K562 (cell line): Measurements from ENCODE around the gene TIMP2. TPM values are rescaled to one million over a fixed set of nuclear protein-coding genes. Genes with fewer than 3 reads are reported as not detected.

Experiments used
- CEBPB ChIP-seq: fragments of 450-650 bp; IDR thresholded peaks from 2 replicates; pipeline ENCODE4 v1.6.1; 2016; ENCODE audit warnings: missing genetic modification characterization, missing compliant biosample characterization
- DACH1 ChIP-seq: fragments of 450-650 bp; IDR thresholded peaks from 2 replicates; pipeline ENCODE4 v1.6.1; 2018; ENCODE audit not compliant: partially characterized antibody
- DNMT1 ChIP-seq: fragments of 450-650 bp; IDR thresholded peaks from 2 replicates; pipeline ENCODE4 v1.6.1; 2016; ENCODE audit warnings: antibody characterized with exemption, mild to moderate bottlenecking
- E2F3 ChIP-seq: fragments of 250-450 bp; sonication (Bioruptor Pico); IDR thresholded peaks from 2 replicates; pipeline ENCODE4 v1.4.0; 2020; ENCODE audit warnings: mild to moderate bottlenecking
- EP300 ChIP-seq: IDR thresholded peaks from 2 replicates; pipeline ENCODE4 v1.6.1; 2012; ENCODE audit warnings: low read length, improper control_type of control experiment
- FOXA1 ChIP-seq: fragments of 450-650 bp; IDR thresholded peaks from 2 replicates; pipeline ENCODE4 v1.6.1; 2016; ENCODE audit warnings: mild to moderate bottlenecking, borderline replicate concordance
- ID3 ChIP-seq, 2 experiments: fragments of 250-450 bp in 1 of 2; fragments of 450-650 bp in 1 of 2; sonication (Bioruptor Pico) in 1 of 2; IDR thresholded peaks; 2 replicates each; pipeline versions ENCODE4 v1.6.1 to v1.8.0; 2016 to 2021; ENCODE audit warnings: mild to moderate bottlenecking in 2 of 2, moderate library complexity in 2 of 2, missing compliant biosample characterization in 1 of 2, missing genetic modification characterization in 1 of 2
- JUN ChIP-seq, 2 experiments: sonication (generic) in 1 of 2; formaldehyde crosslinking in 1 of 2; IDR thresholded peaks; 2 replicates each; pipeline versions ENCODE4 v1.6.1 to v1.8.0; 2012 to 2022; ENCODE audit warnings: borderline replicate concordance in 2 of 2, mild to moderate bottlenecking in 2 of 2, improper control_type of control experiment in 1 of 2, low read depth in 1 of 2, low read length in 1 of 2, missing genetic modification reagents in 1 of 2
- MAFG ChIP-seq: fragments of 450-650 bp; conservative IDR thresholded peaks from 2 replicates; pipeline ENCODE4 v1.6.1; 2016; ENCODE audit warnings: missing genetic modification characterization, missing compliant biosample characterization
- MNT ChIP-seq, 2 experiments: fragments of 450-650 bp; conservative IDR thresholded peaks; 2 replicates each; pipeline ENCODE4 v1.6.1; 2017; ENCODE audit warnings: mild to moderate bottlenecking in 2 of 2, moderate library complexity in 2 of 2
- NFXL1 ChIP-seq: fragments of 450-650 bp; formaldehyde crosslinking; IDR thresholded peaks from 2 replicates; pipeline ENCODE4 v1.4.0; 2021; ENCODE audit warnings: mild to moderate bottlenecking
- POLR2H ChIP-seq: IDR thresholded peaks from 2 replicates; pipeline ENCODE4 v1.6.1; 2016; ENCODE audit warnings: missing genetic modification characterization, low read depth, mild to moderate bottlenecking, control low read depth, missing compliant biosample characterization, moderate library complexity
- POLR3A ChIP-seq: IDR thresholded peaks from 2 replicates; pipeline ENCODE4 v1.6.1; 2011; ENCODE audit warnings: borderline replicate concordance, mild to moderate bottlenecking, moderate library complexity; ENCODE audit not compliant: insufficient read length, insufficient read depth; ENCODE audit errors: extremely low read depth
- PURB ChIP-seq: sonication (generic); formaldehyde crosslinking; IDR thresholded peaks from 2 replicates; pipeline ENCODE4 v1.9.0; 2021; ENCODE audit warnings: low read depth, mild to moderate bottlenecking, missing genetic modification reagents
- SP1 ChIP-seq: sonication (generic); formaldehyde crosslinking; IDR thresholded peaks from 2 replicates; pipeline ENCODE4 v1.8.1; 2022; ENCODE audit warnings: mild to moderate bottlenecking, missing genetic modification reagents
- SRF ChIP-seq, 2 experiments: fragments of 250-450, 450-650 bp in 1 of 2; sonication (Bioruptor Pico) in 1 of 2; sonication (generic) in 1 of 2; formaldehyde crosslinking; IDR thresholded peaks; 2 replicates each; pipeline versions ENCODE4 v1.5.0 to v1.5.1; 2020 to 2022; ENCODE audit warnings: mild to moderate bottlenecking in 1 of 2, missing genetic modification reagents in 1 of 2
- TBL1XR1 ChIP-seq, 2 experiments: IDR thresholded peaks; 2 replicates each; pipeline ENCODE4 v1.6.1; 2012; ENCODE audit warnings: improper control_type of control experiment in 2 of 2, low read length in 2 of 2, mild to moderate bottlenecking in 1 of 2
- ZNF316 ChIP-seq: fragments of 450-650 bp; IDR thresholded peaks from 2 replicates; pipeline ENCODE4 v1.6.1; 2016
- ZNF586 ChIP-seq: fragments of 450-650 bp; formaldehyde crosslinking; conservative IDR thresholded peaks from 2 replicates; pipeline ENCODE4 v1.4.0; 2020; ENCODE audit warnings: mild to moderate bottlenecking, moderate library complexity
- polyA plus RNA-seq, 8 experiments: library from polyadenylated mRNA; depleted of rRNA in 4 of 8; stranded (reverse) in 5 of 8; unstranded in 3 of 8; fragments of >200 nt; fragmentation: Nextera tagmentation in 2 of 8; fragmentation: Illumina TruSeq in 1 of 8; extraction: Ambion mirVana in 2 of 8; extraction: Trizol in 1 of 8; gene quantifications; 2 replicates each; pipeline versions ENCODE4 v1.2.1 to v1.2.3, GENCODE V29; 2011 to 2014; ENCODE audit warnings: inconsistent platforms in 1 of 8, missing spikeins in 1 of 8
- total RNA-seq, 7 experiments: library from RNA; depleted of rRNA in 6 of 7; stranded (reverse); fragments of >200 nt in 6 of 7; fragmentation: Illumina TruSeq in 2 of 7; extraction: Trizol in 2 of 7; gene quantifications; 2 replicates each; pipeline versions ENCODE4 v1.2.1 to v1.2.3, GENCODE V29; 2011 to 2021; ENCODE audit warnings: low replicate concordance in 1 of 7
- TF ChIP-seq, protein P1 (sequence below): fragments of 250-450 bp; sonication (Bioruptor Pico); IDR thresholded peaks from 2 replicates; pipeline ENCODE4 v1.9.0; 2021; ENCODE audit warnings: mild to moderate bottlenecking, inconsistent platforms
- TF ChIP-seq, protein P2 (sequence below): fragments of 450-650 bp; conservative IDR thresholded peaks from 2 replicates; pipeline ENCODE4 v1.6.1; 2016; ENCODE audit warnings: missing genetic modification characterization, low read depth, mild to moderate bottlenecking, control low read depth, missing compliant biosample characterization

Gene TIMP2
- total and polyA plus RNA-seq, 9 of the 15 experiments (the other 6 are each of a cell fraction or from before 2014, with no cell fraction given): 0.55 TPM; not detected in 8

DNA sequence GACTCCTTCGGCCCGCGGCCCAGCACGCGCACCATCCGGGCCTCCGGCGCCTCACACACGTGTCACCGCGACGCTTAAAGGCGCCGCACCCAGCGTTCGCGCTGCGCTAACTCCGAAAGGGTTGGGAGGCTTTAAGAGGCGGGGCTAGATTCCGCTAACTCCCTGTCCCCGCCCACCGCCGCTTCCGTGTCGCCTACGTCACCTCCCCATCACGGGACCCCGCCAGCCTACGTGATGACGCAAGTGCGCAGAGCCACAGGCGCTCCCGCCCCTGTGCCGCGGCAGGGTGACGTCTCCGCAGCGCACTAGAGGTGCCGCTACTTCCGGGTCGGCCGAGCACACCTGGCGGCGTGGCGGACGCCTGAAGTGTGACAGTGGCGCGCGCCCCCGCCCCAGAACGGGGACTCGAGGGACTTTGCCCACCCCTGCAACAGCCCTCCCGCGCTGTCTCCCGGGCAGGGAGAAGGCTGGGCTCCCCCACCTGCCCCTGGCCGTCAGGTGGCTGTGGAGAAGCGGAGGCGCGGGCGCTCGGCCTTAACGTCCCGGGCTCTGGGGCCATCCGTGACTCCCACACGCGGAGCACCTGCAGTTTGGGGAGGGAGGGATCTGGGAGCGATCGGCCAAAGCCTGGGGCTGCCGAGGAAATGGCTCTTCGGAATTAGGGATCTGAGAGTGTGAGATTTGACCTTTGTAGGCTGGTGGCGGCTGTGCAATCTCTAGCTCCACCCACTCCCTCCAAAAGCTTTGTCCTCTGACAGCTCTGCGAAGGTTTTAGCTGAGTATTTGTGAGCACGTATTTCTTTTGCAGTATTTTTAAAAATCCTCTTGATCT lies 84.2 kb downstream of the TIMP2 start, which contains the start of gene USP36 (continued):
- TF ChIP-seq, protein P1, sequence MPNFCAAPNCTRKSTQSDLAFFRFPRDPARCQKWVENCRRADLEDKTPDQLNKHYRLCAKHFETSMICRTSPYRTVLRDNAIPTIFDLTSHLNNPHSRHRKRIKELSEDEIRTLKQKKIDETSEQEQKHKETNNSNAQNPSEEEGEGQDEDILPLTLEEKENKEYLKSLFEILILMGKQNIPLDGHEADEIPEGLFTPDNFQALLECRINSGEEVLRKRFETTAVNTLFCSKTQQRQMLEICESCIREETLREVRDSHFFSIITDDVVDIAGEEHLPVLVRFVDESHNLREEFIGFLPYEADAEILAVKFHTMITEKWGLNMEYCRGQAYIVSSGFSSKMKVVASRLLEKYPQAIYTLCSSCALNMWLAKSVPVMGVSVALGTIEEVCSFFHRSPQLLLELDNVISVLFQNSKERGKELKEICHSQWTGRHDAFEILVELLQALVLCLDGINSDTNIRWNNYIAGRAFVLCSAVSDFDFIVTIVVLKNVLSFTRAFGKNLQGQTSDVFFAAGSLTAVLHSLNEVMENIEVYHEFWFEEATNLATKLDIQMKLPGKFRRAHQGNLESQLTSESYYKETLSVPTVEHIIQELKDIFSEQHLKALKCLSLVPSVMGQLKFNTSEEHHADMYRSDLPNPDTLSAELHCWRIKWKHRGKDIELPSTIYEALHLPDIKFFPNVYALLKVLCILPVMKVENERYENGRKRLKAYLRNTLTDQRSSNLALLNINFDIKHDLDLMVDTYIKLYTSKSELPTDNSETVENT (CRISPR knock-in tag): peak; percentile 67; the same call in 1 of the 2 replicates
- TF ChIP-seq ZNF586 (CRISPR knock-in tag) (no peak), EP300 (peak; percentile 38; the same call in 1 of the 2 replicates), CEBPB (tag) (peak; percentile 91), MNT (conservative IDR thresholded peaks at IDR 0.05) (peak; percentile 97 to 99), PURB (CRISPR knock-in tag) (no peak), NFXL1 (CRISPR knock-in tag) (no peak), E2F3 (0 out of 2 replicates have a peak, but pooled peaks have one; percentile 57), POLR3A (no peak), MAFG (tag) (no peak), ZNF316 (no peak), SRF (CRISPR knock-in tag; IDR thresholded peaks at IDR 0.05) (peak in 1 of 2 experiments; percentile 73; a peak in 2 of 4 replicates), TBL1XR1 (IDR thresholded peaks at IDR 0.05; ENCODE audit: low read length in 2 of 2) (peak in 1 of 2 experiments; percentile 83; a peak in 1 of 4 replicates), SP1 (peak; percentile 100), DACH1 (no peak), JUN (IDR thresholded peaks at IDR 0.05; ENCODE audit: borderline replicate concordance, low read depth, low read length) (peak; percentile 92), JUN (CRISPR knock-in tag; IDR thresholded peaks at IDR 0.05; ENCODE audit: borderline replicate concordance) (peak; percentile 93), ID3 (CRISPR knock-in tag; IDR thresholded peaks at IDR 0.05) (no peak), ID3 (tag; IDR thresholded peaks at IDR 0.05) (peak; percentile 94), DNMT1 (no peak), POLR2H (tag) (0 out of 2 replicates have a peak, but pooled peaks have one; percentile 38), FOXA1 (no peak)
- TF ChIP-seq, protein P2, sequence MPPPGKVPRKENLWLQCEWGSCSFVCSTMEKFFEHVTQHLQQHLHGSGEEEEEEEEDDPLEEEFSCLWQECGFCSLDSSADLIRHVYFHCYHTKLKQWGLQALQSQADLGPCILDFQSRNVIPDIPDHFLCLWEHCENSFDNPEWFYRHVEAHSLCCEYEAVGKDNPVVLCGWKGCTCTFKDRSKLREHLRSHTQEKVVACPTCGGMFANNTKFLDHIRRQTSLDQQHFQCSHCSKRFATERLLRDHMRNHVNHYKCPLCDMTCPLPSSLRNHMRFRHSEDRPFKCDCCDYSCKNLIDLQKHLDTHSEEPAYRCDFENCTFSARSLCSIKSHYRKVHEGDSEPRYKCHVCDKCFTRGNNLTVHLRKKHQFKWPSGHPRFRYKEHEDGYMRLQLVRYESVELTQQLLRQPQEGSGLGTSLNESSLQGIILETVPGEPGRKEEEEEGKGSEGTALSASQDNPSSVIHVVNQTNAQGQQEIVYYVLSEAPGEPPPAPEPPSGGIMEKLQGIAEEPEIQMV (tag): no peak
